CD4-positive, alpha-beta T cell (primary cell): Measurements from ENCODE around the gene KCNC1. TPM values are rescaled to one million over a fixed set of nuclear protein-coding genes. Genes with fewer than 3 reads are reported as not detected.

Experiments
- ATAC-seq: fragments of 200-7000 bp; cut with Tn5 transposase; one replicate; pipeline ENCODE4 v1.10.0; 2022; ENCODE audit warnings: mild to moderate bottlenecking; ENCODE audit not compliant: poor library complexity
- CTCF ChIA-PET: fragments of 350-600 bp; sonication (Branson Sonifier 250); formaldehyde crosslinking; loops from one replicate; lab custom pipeline; 2021; ENCODE audit warnings: antibody characterized with exemption, inconsistent platforms; lab: Charles Lee
- POLR2A ChIA-PET: fragments of 350-600 bp; sonication (Branson Sonifier 250); formaldehyde crosslinking; loops from one replicate; lab custom pipeline; 2021; ENCODE audit warnings: antibody characterized with exemption, inconsistent platforms; lab: Charles Lee
- DNase-seq, 14 experiments: peaks; one replicate each; pipeline ENCODE4 v3.0.0-alpha.2; 2013 to 2020; ENCODE audit warnings: mixed read lengths in 2 of 14
- H3K27ac ChIP-seq, 2 donors: one replicate each; pipeline versions ENCODE4 v1.5.1 to v1.7.0; 2013; ENCODE audit warnings: low read length in 2 of 2, low read depth in 1 of 2, mild to moderate bottlenecking in 1 of 2
- H3K27me3 ChIP-seq, 2 experiments: 1 replicate in 1 of 2; 2 replicates in 1 of 2; pipeline versions ENCODE4 v1.6.1 to v1.7.0; 2013; ENCODE audit warnings: low read length in 2 of 2, control low read depth in 1 of 2, mild to moderate bottlenecking in 1 of 2, moderate library complexity in 1 of 2; ENCODE audit not compliant: insufficient read depth in 2 of 2, control insufficient read depth in 1 of 2
- H3K36me3 ChIP-seq: one replicate; pipeline ENCODE4 v1.6.1; 2013; ENCODE audit warnings: low read length, control low read depth; ENCODE audit not compliant: insufficient read depth
- H3K4me1 ChIP-seq: one replicate; pipeline ENCODE4 v1.6.1; 2013; ENCODE audit warnings: low read length, control low read depth; ENCODE audit not compliant: insufficient read depth
- H3K4me3 ChIP-seq: one replicate; pipeline ENCODE4 v1.5.1; 2013; ENCODE audit warnings: mild to moderate bottlenecking, low read length, moderate library complexity
- H3K9me3 ChIP-seq, 2 experiments: 1 replicate in 1 of 2; 2 replicates in 1 of 2; pipeline versions ENCODE4 v1.6.1 to v1.7.0; 2013; ENCODE audit warnings: low read length in 2 of 2, mild to moderate bottlenecking in 2 of 2, control low read depth in 1 of 2, moderate library complexity in 1 of 2; ENCODE audit not compliant: control insufficient read depth in 1 of 2, insufficient read depth in 1 of 2
- H3K27ac Mint-ChIP-seq: one replicate; pipeline ENCODE4 v1.8.0; 2020; ENCODE audit warnings: mixed read lengths
- H3K27me3 Mint-ChIP-seq: one replicate; pipeline ENCODE4 v1.8.0; 2021; ENCODE audit warnings: mixed read lengths
- H3K36me3 Mint-ChIP-seq: one replicate; pipeline ENCODE4 v1.8.0; 2021; ENCODE audit warnings: low read depth, mixed read lengths
- H3K4me1 Mint-ChIP-seq: one replicate; pipeline ENCODE4 v1.8.0; 2021; ENCODE audit warnings: low read depth, mixed read lengths
- H3K4me3 Mint-ChIP-seq: one replicate; pipeline ENCODE4 v1.8.0; 2020; ENCODE audit warnings: mild to moderate bottlenecking, mixed read lengths
- H3K9me3 Mint-ChIP-seq: one replicate; pipeline ENCODE4 v1.8.0; 2020; ENCODE audit warnings: mixed read lengths
- intact Hi-C, 2 experiments: fragments of 100-400 bp; cut with DNase I in 1 of 2; cut with micrococcal nuclease in 1 of 2; formaldehyde crosslinking; loops; one replicate each; pipeline versions ENCODE4 v1.15.1 to v1.9.0; 2023 to 2025; cut with DNase I, micrococcal nuclease
- total RNA-seq, 174 experiments: library from RNA in 2 of 174; stranded (reverse) in 2 of 174; gene quantifications; one replicate each; pipeline ENCODE4 v1.2.3 and lab custom pipeline; 2021 to 2026
- TF ChIP-seq, protein P1 (sequence below): fragments of 200-600 bp; IDR thresholded peaks from one replicate; pipeline ENCODE4 v1.8.0; 2022; ENCODE audit warnings: antibody characterized with exemption, mild to moderate bottlenecking

The KCNC1 gene
- total RNA-seq, 2 experiments from 2014 or later, result not detected

DNA sequence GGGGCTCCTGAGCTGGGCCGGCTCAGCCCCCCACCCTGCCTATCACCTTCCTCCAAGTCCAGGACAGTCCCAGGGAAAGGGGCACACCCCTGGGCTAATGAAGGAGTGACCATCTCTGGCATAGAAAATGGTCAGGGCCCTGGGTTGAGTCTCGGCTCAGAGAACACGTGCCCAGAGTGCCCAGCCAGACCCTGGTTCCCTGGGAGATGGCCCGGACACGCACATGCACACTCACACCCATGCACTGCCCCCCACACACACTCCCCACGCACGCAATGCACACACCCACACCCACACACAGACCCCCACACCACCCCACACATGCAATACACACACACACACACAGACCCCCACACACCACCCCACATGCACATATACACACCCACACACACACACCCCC lies 28.7 kb downstream of the KCNC1 start:
- H3K36me3 Mint-ChIP-seq, result no peaks in the 10 kb centered on the region
- Histone ChIP-seq H3K27ac (no peak overlapping the region), H3K4me3 (no peak overlapping the region), H3K27me3 (no peaks in the 10 kb centered on the region), H3K9me3 (no peaks in the 10 kb centered on the region), H3K4me1 (no peaks in the 10 kb centered on the region), H3K36me3 (no peaks in the 10 kb centered on the region)
- TF ChIP-seq, protein P1, sequence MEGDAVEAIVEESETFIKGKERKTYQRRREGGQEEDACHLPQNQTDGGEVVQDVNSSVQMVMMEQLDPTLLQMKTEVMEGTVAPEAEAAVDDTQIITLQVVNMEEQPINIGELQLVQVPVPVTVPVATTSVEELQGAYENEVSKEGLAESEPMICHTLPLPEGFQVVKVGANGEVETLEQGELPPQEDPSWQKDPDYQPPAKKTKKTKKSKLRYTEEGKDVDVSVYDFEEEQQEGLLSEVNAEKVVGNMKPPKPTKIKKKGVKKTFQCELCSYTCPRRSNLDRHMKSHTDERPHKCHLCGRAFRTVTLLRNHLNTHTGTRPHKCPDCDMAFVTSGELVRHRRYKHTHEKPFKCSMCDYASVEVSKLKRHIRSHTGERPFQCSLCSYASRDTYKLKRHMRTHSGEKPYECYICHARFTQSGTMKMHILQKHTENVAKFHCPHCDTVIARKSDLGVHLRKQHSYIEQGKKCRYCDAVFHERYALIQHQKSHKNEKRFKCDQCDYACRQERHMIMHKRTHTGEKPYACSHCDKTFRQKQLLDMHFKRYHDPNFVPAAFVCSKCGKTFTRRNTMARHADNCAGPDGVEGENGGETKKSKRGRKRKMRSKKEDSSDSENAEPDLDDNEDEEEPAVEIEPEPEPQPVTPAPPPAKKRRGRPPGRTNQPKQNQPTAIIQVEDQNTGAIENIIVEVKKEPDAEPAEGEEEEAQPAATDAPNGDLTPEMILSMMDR, result no peak
- ChIA-PET POLR2A (no interaction called here), CTCF (no interaction called here)
- H3K9me3 Mint-ChIP-seq, result no peaks in the 10 kb centered on the region
- no peak for ATAC-seq
- H3K27me3 Mint-ChIP-seq, result peaks cover 15% of the 10 kb centered on the region
- H3K4me1 Mint-ChIP-seq, result no peaks in the 10 kb centered on the region
- DNase-seq, result no peak
- no peak overlapping the region for H3K4me3 Mint-ChIP-seq
- H3K27ac Mint-ChIP-seq, result no peak overlapping the region
- intact Hi-C loops, result no loop called here

DNA sequence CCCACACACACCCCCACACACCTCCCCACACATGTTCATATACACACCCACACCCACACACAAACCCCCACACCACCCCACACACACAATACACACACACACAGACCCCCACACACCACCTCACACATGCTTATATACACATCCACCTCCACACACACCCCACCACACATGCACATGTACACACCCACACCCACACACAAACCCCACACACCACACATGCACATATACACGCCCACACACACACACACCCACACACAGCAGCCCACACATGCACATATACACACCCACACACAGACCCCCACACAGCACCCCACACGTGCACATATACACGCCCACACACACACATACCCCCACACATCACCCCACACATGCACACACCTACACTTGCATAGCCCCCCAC lies 29.1 kb downstream of the KCNC1 start:
- Mint-ChIP-seq H3K9me3 (no peaks in the 10 kb centered on the region), H3K36me3 (no peaks in the 10 kb centered on the region), H3K27ac (no peak overlapping the region), H3K4me3 (no peak overlapping the region), H3K27me3 (peaks cover 15% of the 10 kb centered on the region), H3K4me1 (no peaks in the 10 kb centered on the region)
- ChIA-PET CTCF (no interaction called here), POLR2A (no interaction called here)
- Histone ChIP-seq H3K4me3 (no peak overlapping the region), H3K9me3 (no peaks in the 10 kb centered on the region), H3K4me1 (no peaks in the 10 kb centered on the region), H3K27me3 (no peaks in the 10 kb centered on the region), H3K27ac (no peak overlapping the region), H3K36me3 (no peaks in the 10 kb centered on the region)
- TF ChIP-seq, protein P1, result no peak
- intact Hi-C loops, result no loop called here
- no peak for DNase-seq
- no peak for ATAC-seq

DNA sequence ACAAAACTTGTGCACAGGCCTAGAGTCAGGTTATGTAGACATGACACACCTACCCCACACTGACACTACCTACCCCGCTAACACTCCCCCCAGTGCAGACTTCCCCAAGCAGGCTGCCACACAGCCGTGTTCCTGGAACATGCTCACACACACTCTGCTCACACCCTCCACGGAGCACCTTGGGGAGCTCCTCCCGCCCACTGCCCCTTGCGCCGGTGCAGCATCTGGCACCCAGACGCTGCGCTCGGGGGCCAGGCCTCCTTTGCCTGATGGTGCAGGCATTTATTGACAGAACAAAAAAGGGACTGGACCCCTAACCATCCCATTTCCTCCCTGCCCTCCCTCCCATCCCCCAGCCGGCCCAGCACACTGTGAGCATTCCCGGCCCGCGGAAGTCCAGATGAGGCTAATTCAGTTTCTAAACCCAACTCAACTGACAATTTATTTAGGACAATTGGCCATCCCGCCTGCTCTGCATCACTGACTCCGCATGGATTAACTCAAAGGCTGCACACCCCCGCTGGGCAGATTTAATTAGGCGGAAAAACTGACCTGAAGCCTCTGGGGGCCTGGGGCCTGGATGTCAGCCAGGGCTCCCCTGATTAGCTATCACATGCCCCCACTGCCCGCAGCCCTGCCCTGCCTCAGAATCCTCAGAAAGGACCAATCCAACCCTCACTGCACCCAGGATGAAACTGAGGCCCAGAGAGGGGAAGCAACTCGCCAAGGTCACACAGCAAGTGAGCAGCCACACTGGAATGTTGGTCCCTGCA lies 30.1 kb downstream of the KCNC1 start:
- no peaks in the 10 kb centered on the region for H3K4me1 ChIP-seq
- ATAC-seq, result no peak
- H3K9me3 Mint-ChIP-seq, result no peaks in the 10 kb centered on the region
- H3K4me3 Mint-ChIP-seq, result no peak overlapping the region
- ChIA-PET CTCF (no interaction called here), POLR2A (no interaction called here)
- no peak overlapping the region for H3K4me3 ChIP-seq
- no peaks in the 10 kb centered on the region for H3K27me3 ChIP-seq
- H3K27ac Mint-ChIP-seq, result no peak overlapping the region
- H3K27me3 Mint-ChIP-seq, result peaks cover 15% of the 10 kb centered on the region
- intact Hi-C loops, result no loop called here
- DNase-seq, result no peak
- TF ChIP-seq, protein P1, result no peak
- H3K36me3 ChIP-seq, result no peaks in the 10 kb centered on the region
- H3K4me1 Mint-ChIP-seq, result no peaks in the 10 kb centered on the region
- no peak overlapping the region for H3K27ac ChIP-seq
- H3K36me3 Mint-ChIP-seq, result no peaks in the 10 kb centered on the region
- no peaks in the 10 kb centered on the region for H3K9me3 ChIP-seq
